Measurements from ENCODE around the gene AKAP10.

Gene AKAP10

DNA sequence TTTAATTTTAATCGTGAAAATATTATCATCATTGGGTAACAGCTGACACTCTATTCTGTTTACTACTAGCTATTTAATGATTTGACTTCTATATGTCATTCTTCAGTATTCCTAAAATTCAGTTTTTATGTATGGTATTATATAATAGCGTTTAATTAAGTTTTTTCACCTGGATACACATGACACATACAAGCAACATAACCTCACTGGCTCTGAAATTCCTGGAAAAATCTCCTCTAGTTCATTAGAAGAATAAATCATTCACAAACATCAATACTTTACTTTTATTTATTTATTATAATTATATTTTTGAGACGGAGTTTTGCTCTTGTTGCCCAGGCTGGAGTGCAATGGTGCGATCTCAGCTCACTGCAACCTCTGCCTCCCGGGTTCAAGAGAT is 44.0 kb downstream of the AKAP10 start:
- DNase-seq: no peak
- Histone ChIP-seq H3F3A (ENCODE audit: insufficient read depth, low read length) (peaks cover 3% of the 10 kb centered on the region; the same call in 1 of the 2 replicates), H3K9me3 (replicated peaks; ENCODE audit: insufficient read depth, low read length) (no peaks in the 10 kb centered on the region), H3K27ac (ENCODE audit: low read length) (no peak overlapping the region), H3K79me2 (ENCODE audit: low read length) (peaks cover 4% of the 10 kb centered on the region), H3K27me3 (replicated peaks; ENCODE audit: insufficient read depth, low read length) (no peaks in the 10 kb centered on the region), H3K4me1 (ENCODE audit: low read length) (peaks cover 6% of the 10 kb centered on the region), H3K9ac (ENCODE audit: low read length) (no peak overlapping the region), H3K4me2 (ENCODE audit: low read depth, low read length) (no peak overlapping the region), H2AFZ (ENCODE audit: low read length) (no peak overlapping the region), H4K20me1 (ENCODE audit: insufficient read depth, low read length) (no peaks in the 10 kb centered on the region), H3K36me3 (replicated peaks; ENCODE audit: insufficient read depth, low read length) (peaks cover 12% of the 10 kb centered on the region), H3K9me2 (replicated peaks; ENCODE audit: insufficient read depth, low read length) (no peaks in the 10 kb centered on the region), H3K4me3 (ENCODE audit: low read length) (no peak overlapping the region)
- TF ChIP-seq, protein P1, sequence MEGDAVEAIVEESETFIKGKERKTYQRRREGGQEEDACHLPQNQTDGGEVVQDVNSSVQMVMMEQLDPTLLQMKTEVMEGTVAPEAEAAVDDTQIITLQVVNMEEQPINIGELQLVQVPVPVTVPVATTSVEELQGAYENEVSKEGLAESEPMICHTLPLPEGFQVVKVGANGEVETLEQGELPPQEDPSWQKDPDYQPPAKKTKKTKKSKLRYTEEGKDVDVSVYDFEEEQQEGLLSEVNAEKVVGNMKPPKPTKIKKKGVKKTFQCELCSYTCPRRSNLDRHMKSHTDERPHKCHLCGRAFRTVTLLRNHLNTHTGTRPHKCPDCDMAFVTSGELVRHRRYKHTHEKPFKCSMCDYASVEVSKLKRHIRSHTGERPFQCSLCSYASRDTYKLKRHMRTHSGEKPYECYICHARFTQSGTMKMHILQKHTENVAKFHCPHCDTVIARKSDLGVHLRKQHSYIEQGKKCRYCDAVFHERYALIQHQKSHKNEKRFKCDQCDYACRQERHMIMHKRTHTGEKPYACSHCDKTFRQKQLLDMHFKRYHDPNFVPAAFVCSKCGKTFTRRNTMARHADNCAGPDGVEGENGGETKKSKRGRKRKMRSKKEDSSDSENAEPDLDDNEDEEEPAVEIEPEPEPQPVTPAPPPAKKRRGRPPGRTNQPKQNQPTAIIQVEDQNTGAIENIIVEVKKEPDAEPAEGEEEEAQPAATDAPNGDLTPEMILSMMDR (IDR thresholded peaks at IDR 0.05; ENCODE audit: low read length): no peak
- TF ChIP-seq EZH2phosphoT487 (IDR thresholded peaks at IDR 0.05; ENCODE audit: low read length) (no peak), EZH2 (optimal IDR thresholded peaks at IDR 0.05; ENCODE audit: low read depth, low read length) (no peak)

DNA sequence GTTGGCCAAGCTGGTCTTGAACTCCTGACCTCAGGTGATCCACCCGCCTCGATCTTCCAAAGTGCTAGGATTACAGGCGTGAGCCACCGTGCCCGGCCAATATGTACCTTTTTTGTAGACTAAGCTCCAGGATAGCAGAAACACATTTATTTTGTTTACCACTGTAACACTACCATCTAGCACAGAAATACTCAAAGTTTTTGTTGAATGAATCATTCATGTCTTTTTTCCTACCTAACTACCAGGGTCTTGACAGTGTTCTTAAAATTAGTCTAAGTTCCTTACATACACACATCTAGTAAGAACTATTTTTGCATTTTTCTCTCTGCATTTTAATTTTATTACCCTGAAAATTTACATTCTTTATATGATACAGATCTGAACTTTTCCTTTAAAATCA is 44.4 kb downstream of the AKAP10 start:
- H3K79me2 ChIP-seq (ENCODE audit: low read length): no peaks in the 10 kb centered on the region; the same call in 1 of the 2 replicates
- H4K20me1 ChIP-seq (ENCODE audit: insufficient read depth, low read length): no peaks in the 10 kb centered on the region
- H3K4me2 ChIP-seq (ENCODE audit: low read depth, low read length): no peak overlapping the region
- no peaks in the 10 kb centered on the region for H3K27me3 ChIP-seq (replicated peaks; ENCODE audit: insufficient read depth, low read length)
- H3K36me3 ChIP-seq (replicated peaks; ENCODE audit: insufficient read depth, low read length): peaks cover 12% of the 10 kb centered on the region
- no peaks in the 10 kb centered on the region for H3K9me3 ChIP-seq (replicated peaks; ENCODE audit: insufficient read depth, low read length)
- TF ChIP-seq, protein P1 (IDR thresholded peaks at IDR 0.05; ENCODE audit: low read length): no peak
- TF ChIP-seq EZH2 (optimal IDR thresholded peaks at IDR 0.05; ENCODE audit: low read depth, low read length) (no peak), EZH2phosphoT487 (IDR thresholded peaks at IDR 0.05; ENCODE audit: low read length) (no peak)
- no peak overlapping the region for H3K4me3 ChIP-seq (ENCODE audit: low read length)
- no peak overlapping the region for H3K9ac ChIP-seq (ENCODE audit: low read length)
- DNase-seq: no peak
- no peak overlapping the region for H2AFZ ChIP-seq (ENCODE audit: low read length)
- H3K9me2 ChIP-seq (replicated peaks; ENCODE audit: insufficient read depth, low read length): no peaks in the 10 kb centered on the region
- peaks cover 8% of the 10 kb centered on the region for H3K4me1 ChIP-seq (ENCODE audit: low read length)
- no peak overlapping the region for H3K27ac ChIP-seq (ENCODE audit: low read length)
- peaks cover 3% of the 10 kb centered on the region; the same call in 1 of the 2 replicates for H3F3A ChIP-seq (ENCODE audit: insufficient read depth, low read length)

DNA sequence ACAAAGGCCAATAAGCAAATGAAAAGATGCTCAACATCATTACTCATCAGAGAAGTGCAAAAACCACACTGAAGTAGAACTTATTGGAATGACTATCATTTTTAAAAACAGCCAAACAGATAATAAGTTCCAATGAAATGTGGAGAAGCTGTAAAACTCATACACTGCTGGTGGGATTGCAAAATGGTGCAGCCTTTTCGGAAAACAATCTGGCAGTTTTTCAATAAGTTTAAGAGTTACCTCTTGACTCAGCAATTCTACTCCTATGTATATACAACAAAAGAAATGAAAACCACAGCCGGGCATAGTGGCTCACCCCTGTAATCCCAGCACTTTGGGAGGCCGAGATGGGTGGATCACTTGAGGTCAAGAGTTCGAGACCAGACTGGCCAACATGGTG is 49.3 kb downstream of the AKAP10 start:
- peak; percentile 51 for DNase-seq
- H3K4me1 ChIP-seq (ENCODE audit: low read length): peaks cover 22% of the 10 kb centered on the region
- H3K27ac ChIP-seq (ENCODE audit: low read length): no peak overlapping the region
- H2AFZ ChIP-seq (ENCODE audit: low read length): no peak overlapping the region
- H3K9ac ChIP-seq (ENCODE audit: low read length): no peak overlapping the region
- H3K9me3 ChIP-seq (replicated peaks; ENCODE audit: insufficient read depth, low read length): no peaks in the 10 kb centered on the region
- no peaks in the 10 kb centered on the region for H4K20me1 ChIP-seq (ENCODE audit: insufficient read depth, low read length)
- no peak overlapping the region for H3K4me3 ChIP-seq (ENCODE audit: low read length)
- peaks cover 3% of the 10 kb centered on the region; the same call in 1 of the 2 replicates for H3F3A ChIP-seq (ENCODE audit: insufficient read depth, low read length)
- no peaks in the 10 kb centered on the region for H3K9me2 ChIP-seq (replicated peaks; ENCODE audit: insufficient read depth, low read length)
- TF ChIP-seq, protein P1 (IDR thresholded peaks at IDR 0.05; ENCODE audit: low read length): no peak
- TF ChIP-seq EZH2phosphoT487 (IDR thresholded peaks at IDR 0.05; ENCODE audit: low read length) (no peak), EZH2 (optimal IDR thresholded peaks at IDR 0.05; ENCODE audit: low read depth, low read length) (no peak)
- no peak overlapping the region for H3K4me2 ChIP-seq (ENCODE audit: low read depth, low read length)
- H3K79me2 ChIP-seq (ENCODE audit: low read length): peaks cover 5% of the 10 kb centered on the region
- H3K36me3 ChIP-seq (replicated peaks; ENCODE audit: insufficient read depth, low read length): peaks cover 9% of the 10 kb centered on the region
- no peaks in the 10 kb centered on the region for H3K27me3 ChIP-seq (replicated peaks; ENCODE audit: insufficient read depth, low read length)

All from MM.1S (cell line).